ENCODE measurements around the gene PGLYRP4.
"Not testable (repeated sequence)": the region's sequence is repeated elsewhere in the genome, so short reads cannot be mapped to it uniquely, and the experiment has no call there.

The PGLYRP4 gene

GRCh38 chr1:153333902-153334301 lies 14.7 kb downstream of the PGLYRP4 start:
- Histone ChIP-seq H3K4me3 (ENCODE audit: low read depth, low read length) (no peak overlapping the region), H3K27ac (ENCODE audit: low read depth, low read length) (no peak overlapping the region), H3K36me3 (ENCODE audit: control insufficient read depth, insufficient read depth, low read length) (no peaks in the 10 kb centered on the region)

GRCh38 chr1:153324912-153325311 lies 23.7 kb downstream of the PGLYRP4 start:
- H3K36me3 ChIP-seq (ENCODE audit: control insufficient read depth, insufficient read depth, low read length) = no peaks in the 10 kb centered on the region
- H3K27me3 ChIP-seq (ENCODE audit: control insufficient read depth, insufficient read depth, low read length) = no peaks in the 10 kb centered on the region
- H3K4me3 ChIP-seq (ENCODE audit: low read depth, low read length) = no peak overlapping the region
- peaks cover 31% of the 10 kb centered on the region for H3K9me3 ChIP-seq (ENCODE audit: control insufficient read depth, insufficient read depth, low read length)
- H3K9ac ChIP-seq (ENCODE audit: low read depth, low read length) = no peak overlapping the region
- H3K4me1 ChIP-seq (ENCODE audit: control insufficient read depth, insufficient read depth, low read length) = no peaks in the 10 kb centered on the region
- no peak overlapping the region for H3K27ac ChIP-seq (ENCODE audit: low read depth, low read length)

More at GRCh38 chr1:153333902-153334301, 14.7 kb downstream of the PGLYRP4 start:
- H3K9ac ChIP-seq (ENCODE audit: low read depth, low read length) = no peak overlapping the region
- no peaks in the 10 kb centered on the region for H3K27me3 ChIP-seq (ENCODE audit: control insufficient read depth, insufficient read depth, low read length)
- no peaks in the 10 kb centered on the region for H3K4me1 ChIP-seq (ENCODE audit: control insufficient read depth, insufficient read depth, low read length)
- H3K9me3 ChIP-seq (ENCODE audit: control insufficient read depth, insufficient read depth, low read length) = peaks cover 10% of the 10 kb centered on the region

GRCh38 chr1:153322568-153322967 lies 26.1 kb downstream of the PGLYRP4 start:
- no peaks in the 10 kb centered on the region for H3K27me3 ChIP-seq (ENCODE audit: control insufficient read depth, insufficient read depth, low read length)
- no peak overlapping the region for H3K27ac ChIP-seq (ENCODE audit: low read depth, low read length)
- no peak overlapping the region for H3K4me3 ChIP-seq (ENCODE audit: low read depth, low read length)
- no peak overlapping the region for H3K9ac ChIP-seq (ENCODE audit: low read depth, low read length)
- H3K36me3 ChIP-seq (ENCODE audit: control insufficient read depth, insufficient read depth, low read length) = no peaks in the 10 kb centered on the region
- peaks cover 18% of the 10 kb centered on the region for H3K9me3 ChIP-seq (ENCODE audit: control insufficient read depth, insufficient read depth, low read length)
- no peaks in the 10 kb centered on the region for H3K4me1 ChIP-seq (ENCODE audit: control insufficient read depth, insufficient read depth, low read length)

- not testable (repeated sequence) for H3K4me3 ChIP-seq (ENCODE audit: low read depth, low read length); H3K27ac ChIP-seq (ENCODE audit: low read depth, low read length); H3K36me3 ChIP-seq (ENCODE audit: control insufficient read depth, insufficient read depth, low read length); H3K27me3 ChIP-seq (ENCODE audit: control insufficient read depth, insufficient read depth, low read length); H3K4me1 ChIP-seq (ENCODE audit: control insufficient read depth, insufficient read depth, low read length); H3K9me3 ChIP-seq (ENCODE audit: control insufficient read depth, insufficient read depth, low read length); H3K9ac ChIP-seq (ENCODE audit: low read depth, low read length)
Observed at GRCh38 chr1:153318145-153318544, 30.5 kb downstream of the PGLYRP4 start.

GRCh38 chr1:153316013-153316412 lies 32.6 kb downstream of the PGLYRP4 start:
- not testable (repeated sequence) for H3K9me3 ChIP-seq (ENCODE audit: control insufficient read depth, insufficient read depth, low read length); H3K36me3 ChIP-seq (ENCODE audit: control insufficient read depth, insufficient read depth, low read length); H3K4me3 ChIP-seq (ENCODE audit: low read depth, low read length); H3K9ac ChIP-seq (ENCODE audit: low read depth, low read length); H3K27me3 ChIP-seq (ENCODE audit: control insufficient read depth, insufficient read depth, low read length); H3K4me1 ChIP-seq (ENCODE audit: control insufficient read depth, insufficient read depth, low read length); H3K27ac ChIP-seq (ENCODE audit: low read depth, low read length)

- H3K9ac ChIP-seq (ENCODE audit: low read depth, low read length); H3K27ac ChIP-seq (ENCODE audit: low read depth, low read length); H3K4me1 ChIP-seq (ENCODE audit: control insufficient read depth, insufficient read depth, low read length); H3K36me3 ChIP-seq (ENCODE audit: control insufficient read depth, insufficient read depth, low read length); H3K4me3 ChIP-seq (ENCODE audit: low read depth, low read length); H3K27me3 ChIP-seq (ENCODE audit: control insufficient read depth, insufficient read depth, low read length); H3K9me3 ChIP-seq (ENCODE audit: control insufficient read depth, insufficient read depth, low read length): not testable (repeated sequence)
Observed at GRCh38 chr1:153314388-153314787, 34.3 kb downstream of the PGLYRP4 start.

GRCh38 chr1:153313288-153313687 lies 35.4 kb downstream of the PGLYRP4 start:
- H3K9me3 ChIP-seq (ENCODE audit: control insufficient read depth, insufficient read depth, low read length) = no peaks in the 10 kb centered on the region
- H3K27me3 ChIP-seq (ENCODE audit: control insufficient read depth, insufficient read depth, low read length) = no peaks in the 10 kb centered on the region
- H3K4me1 ChIP-seq (ENCODE audit: control insufficient read depth, insufficient read depth, low read length) = no peaks in the 10 kb centered on the region
- H3K9ac ChIP-seq (ENCODE audit: low read depth, low read length) = no peak overlapping the region
- no peak overlapping the region for H3K4me3 ChIP-seq (ENCODE audit: low read depth, low read length)
- no peak overlapping the region for H3K27ac ChIP-seq (ENCODE audit: low read depth, low read length)
- H3K36me3 ChIP-seq (ENCODE audit: control insufficient read depth, insufficient read depth, low read length) = no peaks in the 10 kb centered on the region

- no peak within 1 kb of the TSS for H3K9ac ChIP-seq (ENCODE audit: low read depth, low read length)
- no peaks in the 10 kb centered on the region for H3K27me3 ChIP-seq (ENCODE audit: control insufficient read depth, insufficient read depth, low read length)
- H3K36me3 ChIP-seq (ENCODE audit: control insufficient read depth, insufficient read depth, low read length) = no peaks in the 10 kb centered on the region
- H3K27ac ChIP-seq (ENCODE audit: low read depth, low read length) = no peak within 1 kb of the TSS
- no peak within 1 kb of the TSS for H3K4me3 ChIP-seq (ENCODE audit: low read depth, low read length)
- no peaks in the 10 kb centered on the region for H3K9me3 ChIP-seq (ENCODE audit: control insufficient read depth, insufficient read depth, low read length)
- no peaks in the 10 kb centered on the region for H3K4me1 ChIP-seq (ENCODE audit: control insufficient read depth, insufficient read depth, low read length)
Observed at GRCh38 chr1:153312570-153313186, 36.0 kb downstream of the PGLYRP4 start, which contains the start of gene PGLYRP3. PGLYRP3 (minus strand) TSS chr1:153312952; CDS start chr1:153310665, 2,287 bp downstream.

- Histone ChIP-seq H3K4me1 (ENCODE audit: control insufficient read depth, insufficient read depth, low read length) (no peaks in the 10 kb centered on the region), H3K9ac (ENCODE audit: low read depth, low read length) (no peak overlapping the region), H3K27me3 (ENCODE audit: control insufficient read depth, insufficient read depth, low read length) (no peaks in the 10 kb centered on the region), H3K27ac (ENCODE audit: low read depth, low read length) (no peak overlapping the region), H3K4me3 (ENCODE audit: low read depth, low read length) (no peak overlapping the region), H3K9me3 (ENCODE audit: control insufficient read depth, insufficient read depth, low read length) (no peaks in the 10 kb centered on the region), H3K36me3 (ENCODE audit: control insufficient read depth, insufficient read depth, low read length) (no peaks in the 10 kb centered on the region)
Observed at GRCh38 chr1:153310526-153310925, 38.1 kb downstream of the PGLYRP4 start.

- Histone ChIP-seq H3K9ac (ENCODE audit: low read depth, low read length) (no peak overlapping the region), H3K36me3 (ENCODE audit: control insufficient read depth, insufficient read depth, low read length) (no peaks in the 10 kb centered on the region), H3K4me3 (ENCODE audit: low read depth, low read length) (no peak overlapping the region), H3K4me1 (ENCODE audit: control insufficient read depth, insufficient read depth, low read length) (no peaks in the 10 kb centered on the region), H3K27me3 (ENCODE audit: control insufficient read depth, insufficient read depth, low read length) (no peaks in the 10 kb centered on the region), H3K9me3 (ENCODE audit: control insufficient read depth, insufficient read depth, low read length) (no peaks in the 10 kb centered on the region), H3K27ac (ENCODE audit: low read depth, low read length) (no peak overlapping the region)
Observed at GRCh38 chr1:153309441-153309840, 39.2 kb downstream of the PGLYRP4 start.

GRCh38 chr1:153308540-153308939 lies 40.1 kb downstream of the PGLYRP4 start:
- Histone ChIP-seq H3K27me3 (ENCODE audit: control insufficient read depth, insufficient read depth, low read length) (no peaks in the 10 kb centered on the region), H3K9me3 (ENCODE audit: control insufficient read depth, insufficient read depth, low read length) (no peaks in the 10 kb centered on the region), H3K27ac (ENCODE audit: low read depth, low read length) (no peak overlapping the region), H3K4me3 (ENCODE audit: low read depth, low read length) (no peak overlapping the region), H3K9ac (ENCODE audit: low read depth, low read length) (no peak overlapping the region), H3K36me3 (ENCODE audit: control insufficient read depth, insufficient read depth, low read length) (no peaks in the 10 kb centered on the region), H3K4me1 (ENCODE audit: control insufficient read depth, insufficient read depth, low read length) (no peaks in the 10 kb centered on the region)

All from HUES48 (cell line).